T-helper 17 cell (primary cell): ENCODE measurements around the gene KRTAP10-9. TPM values are rescaled to one million over a fixed set of nuclear protein-coding genes. Genes with fewer than 3 reads are reported as not detected.
"Not testable (repeated sequence)": the region's sequence is repeated elsewhere in the genome, so short reads cannot be mapped to it uniquely, and the experiment has no call there.

ENCODE experiments used
- ATAC-seq: fragments of 150-1000 bp; cut with Tn5 transposase; 2 replicates; pipeline ENCODE4 v1.10.0; 2021; ENCODE audit warnings: mild to moderate bottlenecking, moderate library complexity
- DNase-seq, 3 donors: peaks; one replicate each; pipeline versions ENCODE4 v3.0.0 to v3.0.0-alpha.2; 2020 to 2021
- H3K9me3 ChIP-seq: one replicate; pipeline ENCODE4 v1.7.0; 2013; ENCODE audit warnings: low read length, mild to moderate bottlenecking; ENCODE audit not compliant: control insufficient read depth, poor library complexity, severe bottlenecking
- H3K27ac Mint-ChIP-seq: one replicate; pipeline ENCODE4 v1.8.0; 2022; ENCODE audit warnings: mild to moderate bottlenecking, moderate library complexity, mixed read lengths
- H3K27me3 Mint-ChIP-seq: one replicate; pipeline ENCODE4 v1.8.0; 2022; ENCODE audit warnings: mixed read lengths
- H3K36me3 Mint-ChIP-seq: one replicate; pipeline ENCODE4 v1.8.0; 2022; ENCODE audit warnings: low read depth, mixed read lengths
- H3K4me1 Mint-ChIP-seq: one replicate; pipeline ENCODE4 v1.8.0; 2022; ENCODE audit warnings: mild to moderate bottlenecking, mixed read lengths
- H3K4me3 Mint-ChIP-seq: one replicate; pipeline ENCODE4 v1.8.0; 2022; ENCODE audit warnings: mild to moderate bottlenecking, moderate library complexity, mixed read lengths
- total RNA-seq, 4 donors: library from RNA in 2 of 4; stranded (reverse) in 2 of 4; gene quantifications; one replicate each; pipeline ENCODE4 v1.2.3 and lab custom pipeline; 2022 to 2026

Gene KRTAP10-9
- total RNA-seq, result not detected
- total RNA-seq (lab: John Stamatoyannopoulos, UW), result 0 reads per million in 2 donors

GRCh38 chr21:44626673-44627143, at the start of gene KRTAP10-9:
TSS of gene KRTAP10-9 (plus strand) at chr21:44627093. CDS start at chr21:44627172, 79 bp downstream.
- no peaks in the 10 kb centered on the region for H3K4me1 Mint-ChIP-seq
- peaks cover 4% of the 10 kb centered on the region for H3K9me3 ChIP-seq
- ATAC-seq (no peak), DNase-seq (no peak)
- H3K27me3 Mint-ChIP-seq, result no peaks in the 10 kb centered on the region
- H3K27ac Mint-ChIP-seq, result no peak within 1 kb of the TSS
- H3K4me3 Mint-ChIP-seq, result no peak within 1 kb of the TSS
- peaks cover 5% of the 10 kb centered on the region for H3K36me3 Mint-ChIP-seq

DNA sequence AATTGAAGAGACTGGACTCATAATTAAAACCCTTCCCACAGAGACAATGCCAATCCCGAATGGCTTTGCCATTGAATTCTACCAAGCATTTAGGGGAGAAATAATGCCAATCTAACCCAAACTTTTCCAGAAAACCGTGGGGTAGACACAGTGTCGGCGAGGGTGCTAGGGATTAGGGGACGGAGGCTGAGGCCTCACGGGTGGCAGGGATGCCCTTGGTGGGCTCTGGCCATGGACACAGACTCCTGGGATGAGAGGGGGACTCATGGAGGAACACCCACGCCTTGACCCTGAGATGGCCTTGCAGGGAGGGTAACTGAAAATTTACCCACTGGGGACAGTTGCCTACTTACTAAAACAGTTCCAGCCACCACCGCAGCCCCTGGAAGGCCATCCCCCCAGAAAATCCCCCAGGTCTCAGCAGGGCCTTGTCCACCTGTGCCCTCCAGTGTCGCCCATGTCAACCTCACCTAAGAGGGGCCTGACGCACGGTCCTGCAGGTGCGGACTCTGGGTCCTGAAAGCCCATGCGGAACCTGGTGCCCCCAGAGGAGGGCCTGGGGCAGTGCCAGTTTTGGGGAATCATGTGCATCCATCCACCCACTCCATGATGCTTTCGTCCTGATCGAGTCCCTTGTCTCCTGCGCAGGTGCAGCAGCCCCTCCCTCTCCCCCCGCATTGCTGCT, 48.4 kb upstream of the KRTAP10-9 start:
- H3K9me3 ChIP-seq, result no peaks in the 10 kb centered on the region
- H3K4me3 Mint-ChIP-seq, result no peak overlapping the region
- H3K27ac Mint-ChIP-seq, result no peak overlapping the region
- peaks cover 18% of the 10 kb centered on the region for H3K27me3 Mint-ChIP-seq
- H3K36me3 Mint-ChIP-seq, result no peaks in the 10 kb centered on the region
- ATAC-seq (no peak), DNase-seq (no peak)
- H3K4me1 Mint-ChIP-seq, result peaks cover 6% of the 10 kb centered on the region

GRCh38 chr21:44579056-44579832, 47.6 kb upstream of the KRTAP10-9 start:
- ATAC-seq, result no peak
- H3K27ac Mint-ChIP-seq, result no peak overlapping the region

GRCh38 chr21:44579833-44580144, 47.1 kb upstream of the KRTAP10-9 start:
- Mint-ChIP-seq H3K27ac (no peak overlapping the region), H3K36me3 (no peaks in the 10 kb centered on the region), H3K27me3 (peaks cover 15% of the 10 kb centered on the region), H3K4me1 (peaks cover 10% of the 10 kb centered on the region), H3K4me3 (no peak overlapping the region)
- H3K9me3 ChIP-seq, result no peaks in the 10 kb centered on the region
- ATAC-seq (no peak), DNase-seq (no peak)

More at GRCh38 chr21:44579056-44579832, 47.6 kb upstream of the KRTAP10-9 start:
- H3K4me3 Mint-ChIP-seq, result no peak overlapping the region
- peaks cover 9% of the 10 kb centered on the region for H3K4me1 Mint-ChIP-seq
- DNase-seq, result no peak
- peaks cover 16% of the 10 kb centered on the region for H3K27me3 Mint-ChIP-seq
- no peaks in the 10 kb centered on the region for H3K36me3 Mint-ChIP-seq
- H3K9me3 ChIP-seq, result no peaks in the 10 kb centered on the region

- H3K4me3 Mint-ChIP-seq, H3K9me3 ChIP-seq, H3K36me3 Mint-ChIP-seq, DNase-seq, H3K4me1 Mint-ChIP-seq, H3K27ac Mint-ChIP-seq, ATAC-seq: not testable (repeated sequence)
- H3K27me3 Mint-ChIP-seq, result peaks cover 13% of the 10 kb centered on the region
Measured at GRCh38 chr21:44580231-44580821, 46.6 kb upstream of the KRTAP10-9 start, which contains the start of gene KRTAP10-5. TSS of gene KRTAP10-5 (minus strand) at chr21:44580604. CDS start at chr21:44580578, 26 bp downstream.

DNA sequence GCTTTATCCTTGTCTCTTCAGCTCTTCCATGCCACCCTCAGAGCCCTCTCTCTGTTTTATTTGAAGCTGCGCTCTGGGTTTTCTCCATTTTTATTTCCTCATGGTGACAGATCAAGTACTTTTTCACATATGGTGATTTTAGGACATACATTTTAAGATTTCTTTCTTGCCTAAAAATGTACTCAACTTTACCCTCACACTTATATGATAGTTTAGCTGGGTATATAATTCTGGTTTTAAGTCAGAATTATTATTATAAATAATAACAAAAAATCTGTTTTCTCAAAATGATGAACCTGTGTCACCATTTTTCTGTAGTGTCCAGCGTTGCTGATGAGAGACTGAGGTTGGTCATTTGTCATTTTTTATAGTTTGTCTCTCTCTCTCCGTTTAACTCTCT, 45.7 kb upstream of the KRTAP10-9 start:
- peaks cover 16% of the 10 kb centered on the region for H3K27me3 Mint-ChIP-seq
- no peaks in the 10 kb centered on the region for H3K9me3 ChIP-seq
- H3K36me3 Mint-ChIP-seq, result peaks cover 3% of the 10 kb centered on the region
- no peak overlapping the region for H3K27ac Mint-ChIP-seq
- no peak for DNase-seq
- no peak overlapping the region for H3K4me3 Mint-ChIP-seq
- peaks cover 9% of the 10 kb centered on the region for H3K4me1 Mint-ChIP-seq
- ATAC-seq, result no peak

- H3K36me3 Mint-ChIP-seq, result peaks cover 3% of the 10 kb centered on the region
- no peak overlapping the region for H3K4me3 Mint-ChIP-seq
- peaks cover 9% of the 10 kb centered on the region for H3K4me1 Mint-ChIP-seq
- H3K27ac Mint-ChIP-seq, result no peak overlapping the region
- H3K27me3 Mint-ChIP-seq, result peaks cover 25% of the 10 kb centered on the region
- no peak for ATAC-seq
- H3K9me3 ChIP-seq, result no peaks in the 10 kb centered on the region
- DNase-seq, result no peak
Measured at GRCh38 chr21:44582055-44582454, 44.8 kb upstream of the KRTAP10-9 start.

GRCh38 chr21:44583089-44583799, 43.6 kb upstream of the KRTAP10-9 start:
- no peak overlapping the region for H3K27ac Mint-ChIP-seq
- no peaks in the 10 kb centered on the region for H3K9me3 ChIP-seq
- H3K4me3 Mint-ChIP-seq, result no peak overlapping the region
- H3K4me1 Mint-ChIP-seq, result peaks cover 9% of the 10 kb centered on the region
- ATAC-seq, result no peak
- peaks cover 3% of the 10 kb centered on the region for H3K36me3 Mint-ChIP-seq
- H3K27me3 Mint-ChIP-seq, result peaks cover 28% of the 10 kb centered on the region
- no peak for DNase-seq

DNA sequence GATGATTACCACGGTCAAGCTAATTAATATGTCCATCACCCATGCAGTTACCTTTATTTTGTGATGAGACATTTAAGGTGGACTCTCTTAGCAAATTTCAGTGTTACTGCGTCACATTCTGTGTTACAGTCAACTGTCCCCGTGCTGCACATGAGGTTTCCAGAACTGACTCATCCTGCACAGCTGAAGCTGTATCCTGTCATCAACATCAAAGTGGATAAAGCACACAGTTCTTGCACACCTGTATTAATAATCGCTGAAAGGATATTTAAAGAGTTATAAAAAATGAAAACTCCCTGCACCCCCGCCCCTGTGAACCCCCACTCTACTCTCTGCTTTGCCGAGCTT, 43.1 kb upstream of the KRTAP10-9 start:
- Mint-ChIP-seq H3K4me3 (no peak overlapping the region), H3K4me1 (peaks cover 9% of the 10 kb centered on the region), H3K36me3 (peaks cover 3% of the 10 kb centered on the region), H3K27ac (no peak overlapping the region), H3K27me3 (peaks cover 28% of the 10 kb centered on the region)
- DNase-seq (no peak), ATAC-seq (peak; percentile 69)
- no peaks in the 10 kb centered on the region for H3K9me3 ChIP-seq

GRCh38 chr21:44585892-44586291, 41.0 kb upstream of the KRTAP10-9 start:
- H3K27me3 Mint-ChIP-seq, result peaks cover 38% of the 10 kb centered on the region
- ATAC-seq, result no peak
- H3K27ac Mint-ChIP-seq, result no peak overlapping the region

GRCh38 chr21:44589094-44589493, 37.8 kb upstream of the KRTAP10-9 start:
- ATAC-seq (no peak), DNase-seq (no peak)
- peaks cover 5% of the 10 kb centered on the region for H3K4me1 Mint-ChIP-seq
- H3K9me3 ChIP-seq, result no peaks in the 10 kb centered on the region
- H3K4me3 Mint-ChIP-seq, result no peak overlapping the region
- peaks cover 3% of the 10 kb centered on the region for H3K36me3 Mint-ChIP-seq
- H3K27ac Mint-ChIP-seq, result no peak overlapping the region
- H3K27me3 Mint-ChIP-seq, result peaks cover 43% of the 10 kb centered on the region

More at GRCh38 chr21:44585892-44586291, 41.0 kb upstream of the KRTAP10-9 start:
- H3K4me1 Mint-ChIP-seq, result peaks cover 9% of the 10 kb centered on the region
- H3K9me3 ChIP-seq, result no peaks in the 10 kb centered on the region
- no peak for DNase-seq
- no peak overlapping the region for H3K4me3 Mint-ChIP-seq
- H3K36me3 Mint-ChIP-seq, result peaks cover 3% of the 10 kb centered on the region

GRCh38 chr21:44589586-44590305, 37.1 kb upstream of the KRTAP10-9 start:
- H3K27ac Mint-ChIP-seq, result no peak overlapping the region
- H3K9me3 ChIP-seq, result no peaks in the 10 kb centered on the region
- H3K36me3 Mint-ChIP-seq, result peaks cover 3% of the 10 kb centered on the region
- no peaks in the 10 kb centered on the region for H3K4me1 Mint-ChIP-seq
- DNase-seq, result no peak
- no peak overlapping the region for H3K4me3 Mint-ChIP-seq
- ATAC-seq, result no peak
- peaks cover 38% of the 10 kb centered on the region for H3K27me3 Mint-ChIP-seq
